ENCODE results near the gene C6orf89. TPM values are rescaled to one million over a fixed set of nuclear protein-coding genes. Genes with fewer than 3 reads are reported as not detected.

C6orf89 gene
- total and polyA plus RNA-seq, 4 donors = 16.7 to 59.7 (median 39.8) TPM

GRCh38 chr6:36906539-36907325 lies 21.0 kb downstream of the C6orf89 start:
- H3K36me3 ChIP-seq (ENCODE audit: control insufficient read depth in 1 of 2, insufficient read depth in 2 of 2, low read length in 1 of 2) = peaks cover 0 to 2% of the 10 kb centered on the region in 2 donors
- peaks cover 1 to 4% of the 10 kb centered on the region in 2 donors for H3K4me1 ChIP-seq (ENCODE audit: control insufficient read depth in 1 of 2, insufficient read depth in 2 of 2, low read length in 2 of 2)
- intact Hi-C loops (cut with DNase I) = no loop called here
- 0 to 4% methylated on average over 2 of the region's 2 CpGs for WGBS, 2 donors
- DNase-seq (peak in 1 of 2 donors; percentile 53), ATAC-seq (ENCODE audit: low FRiP score) (peak; percentile 67)
- no peak overlapping the region for H3K4me3 ChIP-seq (ENCODE audit: low read length in 2 of 2)
- H3K27me3 ChIP-seq (ENCODE audit: control insufficient read depth in 1 of 2, insufficient read depth in 2 of 2, low read length in 1 of 2) = no peaks in the 10 kb centered on the region
- H3K9me3 ChIP-seq (ENCODE audit: control insufficient read depth, low read length) = no peaks in the 10 kb centered on the region
- peak overlapping the region; percentile 37 to 70 for H3K27ac ChIP-seq (ENCODE audit: low read depth in 1 of 2, low read length in 2 of 2)

GRCh38 chr6:36907781-36908180 lies 22.0 kb downstream of the C6orf89 start:
- intact Hi-C loops (cut with DNase I) = no loop called here
- DNase-seq (peak in 1 of 2 donors; percentile 73), ATAC-seq (ENCODE audit: low FRiP score) (peak; percentile 76)
- H3K27me3 ChIP-seq (ENCODE audit: control insufficient read depth in 1 of 2, insufficient read depth in 2 of 2, low read length in 1 of 2) = no peaks in the 10 kb centered on the region
- peaks cover 0 to 2% of the 10 kb centered on the region in 2 donors for H3K36me3 ChIP-seq (ENCODE audit: control insufficient read depth in 1 of 2, insufficient read depth in 2 of 2, low read length in 1 of 2)
- WGBS, 2 donors = 8 to 9% methylated on average over 5 of the region's 5 CpGs
- H3K4me1 ChIP-seq (ENCODE audit: control insufficient read depth in 1 of 2, insufficient read depth in 2 of 2, low read length in 2 of 2) = peaks cover 1 to 4% of the 10 kb centered on the region in 2 donors
- no peak overlapping the region for H3K4me3 ChIP-seq (ENCODE audit: low read length in 2 of 2)
- peak overlapping the region in 1 of 2 donors; percentile 70 for H3K27ac ChIP-seq (ENCODE audit: low read depth in 1 of 2, low read length in 2 of 2)
- no peaks in the 10 kb centered on the region for H3K9me3 ChIP-seq (ENCODE audit: control insufficient read depth, low read length)

GRCh38 chr6:36908747-36909146 lies 23.0 kb downstream of the C6orf89 start:
- no peaks in the 10 kb centered on the region for H3K9me3 ChIP-seq (ENCODE audit: control insufficient read depth, low read length)
- peak overlapping the region in 1 of 2 donors; percentile 37 for H3K27ac ChIP-seq (ENCODE audit: low read depth in 1 of 2, low read length in 2 of 2)
- no peaks in the 10 kb centered on the region for H3K27me3 ChIP-seq (ENCODE audit: control insufficient read depth in 1 of 2, insufficient read depth in 2 of 2, low read length in 1 of 2)
- H3K36me3 ChIP-seq (ENCODE audit: control insufficient read depth in 1 of 2, insufficient read depth in 2 of 2, low read length in 1 of 2) = peaks cover 0 to 4% of the 10 kb centered on the region in 2 donors
- no peak overlapping the region for H3K4me3 ChIP-seq (ENCODE audit: low read length in 2 of 2)
- peaks cover 1 to 4% of the 10 kb centered on the region in 2 donors for H3K4me1 ChIP-seq (ENCODE audit: control insufficient read depth in 1 of 2, insufficient read depth in 2 of 2, low read length in 2 of 2)
- intact Hi-C loops (cut with DNase I) = no loop called here
- ATAC-seq (ENCODE audit: low FRiP score) (no peak), DNase-seq (no peak)
- 57 to 75% methylated on average over 2 of the region's 2 CpGs for WGBS, 2 donors

- ATAC-seq (ENCODE audit: low FRiP score) (no peak), DNase-seq (no peak)
- WGBS, 2 donors = 78 to 79% methylated on average over 4 of the region's 4 CpGs
- peaks cover 0 to 6% of the 10 kb centered on the region in 2 donors for H3K36me3 ChIP-seq (ENCODE audit: control insufficient read depth in 1 of 2, insufficient read depth in 2 of 2, low read length in 1 of 2)
- H3K27me3 ChIP-seq (ENCODE audit: control insufficient read depth in 1 of 2, insufficient read depth in 2 of 2, low read length in 1 of 2) = no peaks in the 10 kb centered on the region
- H3K27ac ChIP-seq (ENCODE audit: low read depth in 1 of 2, low read length in 2 of 2) = no peak overlapping the region
- H3K4me3 ChIP-seq (ENCODE audit: low read length in 2 of 2) = no peak overlapping the region
- intact Hi-C loops (cut with DNase I) = no loop called here
- peaks cover 1 to 9% of the 10 kb centered on the region in 2 donors for H3K4me1 ChIP-seq (ENCODE audit: control insufficient read depth in 1 of 2, insufficient read depth in 2 of 2, low read length in 2 of 2)
- H3K9me3 ChIP-seq (ENCODE audit: control insufficient read depth, low read length) = no peaks in the 10 kb centered on the region
Measured at GRCh38 chr6:36912030-36912454, 26.3 kb downstream of the C6orf89 start.

- WGBS, 2 donors = 79 to 84% methylated on average over 8 of the region's 8 CpGs
- DNase-seq (no peak), ATAC-seq (ENCODE audit: low FRiP score) (no peak)
- Histone ChIP-seq H3K9me3 (ENCODE audit: control insufficient read depth, low read length) (no peaks in the 10 kb centered on the region), H3K27ac (ENCODE audit: low read depth in 1 of 2, low read length in 2 of 2) (no peak overlapping the region), H3K4me1 (ENCODE audit: control insufficient read depth in 1 of 2, insufficient read depth in 2 of 2, low read length in 2 of 2) (peaks cover 0 to 11% of the 10 kb centered on the region in 2 donors), H3K36me3 (ENCODE audit: control insufficient read depth in 1 of 2, insufficient read depth in 2 of 2, low read length in 1 of 2) (peaks cover 0 to 6% of the 10 kb centered on the region in 2 donors), H3K27me3 (ENCODE audit: control insufficient read depth in 1 of 2, insufficient read depth in 2 of 2, low read length in 1 of 2) (no peaks in the 10 kb centered on the region), H3K4me3 (ENCODE audit: low read length in 2 of 2) (no peak overlapping the region)
- intact Hi-C loops (cut with DNase I) = no loop called here
Measured at GRCh38 chr6:36912586-36912985, 26.8 kb downstream of the C6orf89 start.

- Histone ChIP-seq H3K27ac (ENCODE audit: low read depth in 1 of 2, low read length in 2 of 2) (no peak overlapping the region), H3K4me3 (ENCODE audit: low read length in 2 of 2) (no peak overlapping the region), H3K9me3 (ENCODE audit: control insufficient read depth, low read length) (no peaks in the 10 kb centered on the region), H3K4me1 (ENCODE audit: control insufficient read depth in 1 of 2, insufficient read depth in 2 of 2, low read length in 2 of 2) (peaks cover 0 to 11% of the 10 kb centered on the region in 2 donors), H3K36me3 (ENCODE audit: control insufficient read depth in 1 of 2, insufficient read depth in 2 of 2, low read length in 1 of 2) (peaks cover 0 to 6% of the 10 kb centered on the region in 2 donors), H3K27me3 (ENCODE audit: control insufficient read depth in 1 of 2, insufficient read depth in 2 of 2, low read length in 1 of 2) (no peaks in the 10 kb centered on the region)
- no peak for ATAC-seq (ENCODE audit: low FRiP score)
- WGBS, 2 donors = 80 to 81% methylated on average over 4 of the region's 4 CpGs
- intact Hi-C loops (cut with DNase I) = no loop called here
- no peak for DNase-seq
Measured at GRCh38 chr6:36913082-36913481, 27.3 kb downstream of the C6orf89 start.

- intact Hi-C loops (cut with DNase I) = no loop called here
- Histone ChIP-seq H3K36me3 (ENCODE audit: control insufficient read depth in 1 of 2, insufficient read depth in 2 of 2, low read length in 1 of 2) (peaks cover 0 to 6% of the 10 kb centered on the region in 2 donors), H3K4me1 (ENCODE audit: control insufficient read depth in 1 of 2, insufficient read depth in 2 of 2, low read length in 2 of 2) (peaks cover 0 to 11% of the 10 kb centered on the region in 2 donors), H3K4me3 (ENCODE audit: low read length in 2 of 2) (no peak overlapping the region), H3K9me3 (ENCODE audit: control insufficient read depth, low read length) (no peaks in the 10 kb centered on the region), H3K27me3 (ENCODE audit: control insufficient read depth in 1 of 2, insufficient read depth in 2 of 2, low read length in 1 of 2) (no peaks in the 10 kb centered on the region), H3K27ac (ENCODE audit: low read depth in 1 of 2, low read length in 2 of 2) (no peak overlapping the region)
- 56 to 62% methylated on average over 10 of the region's 10 CpGs for WGBS, 2 donors
- peak in 1 of 2 donors; percentile 59 for DNase-seq
- ATAC-seq (ENCODE audit: low FRiP score) = no peak
Measured at GRCh38 chr6:36914227-36914794, 28.6 kb downstream of the C6orf89 start.

- Histone ChIP-seq H3K4me3 (ENCODE audit: low read length in 2 of 2) (no peak overlapping the region), H3K36me3 (ENCODE audit: control insufficient read depth in 1 of 2, insufficient read depth in 2 of 2, low read length in 1 of 2) (peaks cover 0 to 8% of the 10 kb centered on the region in 2 donors), H3K9me3 (ENCODE audit: control insufficient read depth, low read length) (no peaks in the 10 kb centered on the region), H3K27me3 (ENCODE audit: control insufficient read depth in 1 of 2, insufficient read depth in 2 of 2, low read length in 1 of 2) (no peaks in the 10 kb centered on the region), H3K4me1 (ENCODE audit: control insufficient read depth in 1 of 2, insufficient read depth in 2 of 2, low read length in 2 of 2) (peaks cover 0 to 14% of the 10 kb centered on the region in 2 donors), H3K27ac (ENCODE audit: low read depth in 1 of 2, low read length in 2 of 2) (no peak overlapping the region)
- intact Hi-C loops (cut with DNase I) = no loop called here
- no peak for ATAC-seq (ENCODE audit: low FRiP score)
- DNase-seq = no peak
- WGBS, 2 donors = 92 to 98% methylated on average over 4 of the region's 4 CpGs
Measured at GRCh38 chr6:36915599-36915998, 29.8 kb downstream of the C6orf89 start.

Measured in aorta (tissue), 5 donors.